NCI-H2196 (cell line): ENCODE data around the gene UNK.
"Not testable (repeated sequence)": the region's sequence is repeated elsewhere in the genome, so short reads cannot be mapped to it uniquely, and the experiment has no call there.

Source experiments
- DNase-seq: peaks from one replicate; lab custom pipeline; 2025; ENCODE audit not compliant: unreplicated experiment; lab: John Stamatoyannopoulos, UW

UNK gene

DNA sequence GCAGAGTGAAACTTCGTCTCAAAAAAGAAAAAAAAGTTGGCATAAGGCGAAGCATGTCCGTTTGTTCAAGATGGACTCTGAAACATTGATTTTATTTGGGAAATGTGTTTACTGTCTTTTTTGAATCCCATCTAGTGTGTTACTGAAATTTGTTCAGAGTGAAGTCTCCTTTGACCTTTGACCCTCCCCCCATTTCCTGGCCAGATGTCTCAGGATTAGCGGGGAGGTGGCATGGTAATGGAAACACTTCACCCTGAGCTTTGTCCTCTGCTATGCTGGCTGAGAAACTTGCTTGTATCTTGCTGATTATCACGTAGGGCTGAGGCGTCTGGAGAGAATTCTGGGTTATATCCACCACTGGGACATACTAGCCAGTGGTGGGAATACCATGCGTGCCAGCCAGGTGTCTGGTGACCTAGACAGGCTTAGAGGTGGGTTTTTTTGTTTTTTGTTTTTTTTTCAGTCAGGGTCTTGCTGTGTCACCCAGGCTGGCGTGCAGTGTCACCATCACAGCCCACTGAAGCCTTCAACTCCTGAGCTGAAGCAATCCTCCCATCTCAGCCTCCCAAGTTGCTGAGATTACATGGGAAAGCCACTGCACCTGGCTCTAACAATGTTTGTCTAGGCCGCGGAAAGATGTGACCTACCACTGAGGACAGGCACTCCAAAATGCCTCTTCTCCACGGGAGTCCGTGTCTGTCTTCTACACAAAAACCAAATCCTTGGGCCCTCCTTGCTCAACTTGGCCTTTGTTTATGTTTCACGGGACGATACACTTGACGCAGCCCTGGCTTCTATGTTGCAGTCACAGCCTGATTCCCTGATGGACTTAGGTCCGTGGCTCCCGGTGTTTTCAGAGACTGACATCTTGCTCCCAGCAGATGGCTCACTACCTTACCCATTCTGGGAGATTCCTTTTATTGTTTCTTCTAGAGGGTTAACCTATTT lies 13.0 kb upstream of the UNK start:
- peak; percentile 25 for DNase-seq

GRCh38 chr17:75773121-75773807 lies 11.3 kb upstream of the UNK start:
- no peak for DNase-seq

- DNase-seq, result no peak
These were observed 10.7 kb upstream of the UNK start for GRCh38 chr17:75773808-75774470.

- no peak for DNase-seq
These were observed 10.1 kb upstream of the UNK start for GRCh38 chr17:75774471-75774990.

DNA sequence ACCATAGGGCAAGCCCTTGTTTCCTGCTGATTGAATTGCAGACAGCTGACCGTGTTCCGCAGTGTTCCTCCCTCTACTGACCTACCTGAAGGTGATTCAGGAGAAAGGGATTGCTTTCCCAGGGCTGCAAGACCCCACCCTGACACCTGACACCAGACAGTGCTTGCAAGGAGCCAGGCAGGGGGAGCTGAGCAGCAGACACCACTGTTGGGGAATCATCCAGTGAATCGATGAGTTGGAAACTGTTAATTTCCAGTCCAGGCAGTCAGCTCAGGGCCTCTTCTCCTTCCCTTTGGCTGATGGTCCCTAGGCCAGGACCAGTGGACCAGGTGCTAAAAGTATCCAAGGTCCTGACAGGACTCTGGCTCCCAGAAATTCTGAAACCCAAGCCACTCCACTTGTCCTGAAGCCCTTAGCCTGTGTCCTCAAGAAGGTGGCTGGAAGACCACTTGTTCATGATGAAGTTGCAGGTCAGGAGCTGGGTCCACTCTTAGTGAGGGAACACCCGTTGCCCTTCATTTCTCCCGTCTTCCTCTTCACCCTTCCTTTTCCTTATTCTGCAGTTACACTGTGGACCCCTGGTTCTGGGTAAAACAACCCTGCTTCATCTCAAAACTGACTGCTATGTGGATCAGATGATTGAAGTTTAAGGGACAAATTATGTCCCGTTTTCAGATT lies 9.5 kb upstream of the UNK start:
- DNase-seq, result no peak

DNA sequence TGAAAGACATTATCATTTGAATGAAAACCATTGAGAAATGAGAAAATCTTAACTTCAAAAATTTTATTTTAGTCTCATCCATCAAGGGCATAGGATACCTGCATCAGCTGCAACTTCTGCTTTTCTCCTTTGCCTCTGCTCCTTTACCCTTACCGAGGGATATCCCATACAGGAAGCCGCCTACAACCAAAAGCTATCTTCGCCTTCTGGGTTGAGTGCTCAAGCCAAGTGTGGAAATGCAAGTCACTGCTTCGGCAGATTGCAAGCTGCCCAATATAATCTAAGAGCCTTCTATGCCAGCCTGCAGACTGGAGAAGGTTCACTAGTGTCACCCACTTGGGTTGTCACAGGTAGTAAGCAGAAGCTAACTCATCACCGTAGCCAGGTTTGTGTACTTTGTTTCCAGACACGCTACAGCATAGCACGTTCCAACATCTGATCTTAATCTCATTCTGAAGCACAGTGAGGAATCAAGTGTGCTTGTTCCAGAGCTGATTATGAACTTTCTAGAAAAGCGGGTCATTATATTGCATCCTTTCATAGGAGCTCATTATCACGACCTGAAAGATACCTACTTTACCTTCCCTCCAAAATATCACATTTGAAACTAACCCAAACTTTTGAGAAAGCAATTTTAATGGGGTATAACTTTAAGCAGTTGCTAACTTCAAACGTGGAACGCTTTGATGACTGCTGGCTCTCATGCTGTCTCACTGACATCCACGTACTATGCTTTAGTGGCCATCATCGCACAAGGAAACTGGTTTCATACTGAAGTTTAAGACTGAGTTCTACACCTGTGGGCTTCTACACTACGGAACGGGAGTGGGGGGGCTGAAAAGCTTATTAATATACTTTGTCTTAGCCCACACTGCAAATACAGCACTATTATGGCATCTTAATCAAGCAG lies 8.0 kb upstream of the UNK start:
- no peak for DNase-seq

- no peak for DNase-seq
These were observed 7.2 kb upstream of the UNK start for GRCh38 chr17:75777296-75777922.

GRCh38 chr17:75778066-75778860 lies 6.3 kb upstream of the UNK start:
- not testable (repeated sequence) for DNase-seq

GRCh38 chr17:75778861-75779249 lies 5.8 kb upstream of the UNK start:
- peak; percentile 73 for DNase-seq

- peak; percentile 100 for DNase-seq
These were observed 5.2 kb upstream of the UNK start for GRCh38 chr17:75779250-75779986.

DNA sequence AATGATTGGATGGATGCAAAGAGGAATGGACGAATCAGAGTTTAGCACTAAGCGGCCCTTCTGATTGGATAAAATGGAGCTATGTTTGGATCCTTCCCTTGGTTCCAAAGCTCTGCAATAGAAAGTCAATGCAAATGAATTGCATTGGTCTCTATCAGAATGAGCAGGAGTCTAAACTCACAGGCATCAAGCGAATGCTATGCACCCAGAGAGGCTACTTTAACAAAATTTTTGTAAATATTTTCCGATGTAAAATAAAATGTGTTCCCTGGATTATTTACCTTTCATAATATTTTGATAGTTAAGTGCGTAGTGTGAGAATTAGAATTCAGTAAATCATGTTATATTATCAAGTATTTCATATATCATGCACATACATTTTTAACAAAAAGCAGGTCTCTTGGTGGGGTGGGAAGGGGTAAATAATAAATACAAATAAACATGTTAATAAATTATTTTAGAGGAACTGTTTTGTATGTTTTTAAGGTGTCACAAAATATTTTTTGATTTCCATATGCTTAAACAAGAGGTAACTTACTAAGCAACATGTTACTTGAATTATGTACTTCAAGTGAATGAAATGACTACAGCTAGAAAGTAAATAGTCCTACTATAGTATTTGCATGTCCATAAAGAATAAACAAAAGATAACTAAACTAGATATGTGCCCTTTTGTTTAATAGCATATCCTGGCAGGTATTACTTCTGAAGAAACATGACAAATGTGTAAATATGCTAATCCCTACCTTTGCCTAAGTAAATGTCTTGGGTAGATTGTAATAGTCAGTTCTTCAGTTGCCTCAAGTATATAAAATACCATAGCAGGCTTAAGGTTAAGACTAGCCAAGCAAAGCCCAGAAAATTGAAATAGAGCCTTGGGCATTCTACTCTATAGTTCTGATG lies 4.4 kb upstream of the UNK start:
- DNase-seq, result no peak

- peak; percentile 81 for DNase-seq
These were observed 1.4 kb upstream of the UNK start for GRCh38 chr17:75783069-75783783.

DNA sequence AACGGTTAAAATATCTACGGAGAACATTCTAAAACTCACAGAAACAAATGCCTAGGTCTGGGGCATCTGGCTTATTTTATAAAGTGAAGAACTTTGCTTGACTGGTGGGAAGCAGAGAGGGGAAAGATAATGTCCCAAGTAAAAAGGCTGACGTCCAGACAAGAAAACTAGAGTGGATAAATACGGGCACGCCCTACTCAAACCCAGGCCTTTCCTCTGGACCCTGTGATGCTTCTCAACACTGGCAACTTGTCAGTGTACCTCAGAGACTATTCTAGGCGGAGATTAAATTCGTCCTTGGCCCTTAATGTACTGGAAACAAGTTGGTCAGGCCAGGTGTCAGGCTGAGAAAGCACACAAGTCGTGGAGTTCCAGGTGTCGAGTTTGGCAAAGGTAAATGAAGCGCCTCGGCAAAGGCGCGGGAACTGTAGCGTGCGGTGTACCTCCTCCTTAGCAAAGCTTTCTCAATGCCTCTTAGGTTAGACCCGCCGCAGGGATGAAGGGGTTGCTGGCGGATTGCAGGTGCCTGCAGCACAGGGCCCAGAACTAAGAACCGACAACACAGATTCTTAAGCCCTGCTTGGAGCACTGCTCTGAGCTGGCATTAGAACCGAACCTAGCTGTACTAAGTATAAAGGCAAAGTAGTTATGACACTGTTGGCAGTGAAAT lies 668 bp upstream of the UNK start:
- DNase-seq, result peak; percentile 65

DNA sequence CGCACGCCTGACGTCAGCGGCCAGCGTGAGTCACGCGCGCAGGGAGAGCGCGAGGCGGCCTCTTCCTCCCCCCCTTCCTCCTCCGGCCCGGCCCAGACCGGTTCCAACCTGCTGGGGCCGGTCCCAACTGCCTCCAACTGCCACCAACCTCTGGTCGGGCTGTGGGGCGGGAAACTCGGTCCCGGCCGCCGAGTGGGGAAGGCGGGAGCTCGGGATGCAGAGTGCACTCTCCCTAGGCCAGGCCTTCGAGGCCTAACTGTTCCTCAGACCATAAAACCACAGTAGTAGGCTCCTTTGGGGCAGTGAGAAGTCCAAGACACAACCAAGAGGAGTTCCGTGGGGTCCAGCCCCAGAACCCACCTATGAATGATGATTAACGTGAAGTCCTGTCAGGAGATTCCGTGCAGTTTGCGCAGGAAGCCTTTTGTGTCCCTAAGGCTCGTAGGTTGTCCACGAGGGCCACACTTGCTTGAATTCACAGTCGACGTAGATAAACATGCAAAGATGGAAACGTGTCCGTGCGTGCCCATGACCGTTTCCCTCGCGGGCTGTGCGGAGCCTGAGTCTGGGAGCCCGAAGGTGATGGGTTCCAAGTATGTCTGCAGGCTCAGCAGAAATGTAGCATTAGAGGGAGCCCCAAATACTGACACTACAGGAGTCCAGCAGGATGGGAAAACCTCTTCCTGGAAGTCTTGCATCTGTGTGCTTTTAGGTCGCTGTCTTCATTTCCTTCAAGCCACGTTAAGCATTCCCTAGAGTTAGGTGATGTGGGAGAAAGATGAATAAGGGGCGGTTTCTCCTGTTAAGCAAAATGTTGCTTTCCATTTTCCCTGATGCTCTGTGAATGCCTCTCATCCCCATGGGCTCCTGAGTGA lies 647 bp downstream of the UNK start:
- DNase-seq, result peak; percentile 99

DNA sequence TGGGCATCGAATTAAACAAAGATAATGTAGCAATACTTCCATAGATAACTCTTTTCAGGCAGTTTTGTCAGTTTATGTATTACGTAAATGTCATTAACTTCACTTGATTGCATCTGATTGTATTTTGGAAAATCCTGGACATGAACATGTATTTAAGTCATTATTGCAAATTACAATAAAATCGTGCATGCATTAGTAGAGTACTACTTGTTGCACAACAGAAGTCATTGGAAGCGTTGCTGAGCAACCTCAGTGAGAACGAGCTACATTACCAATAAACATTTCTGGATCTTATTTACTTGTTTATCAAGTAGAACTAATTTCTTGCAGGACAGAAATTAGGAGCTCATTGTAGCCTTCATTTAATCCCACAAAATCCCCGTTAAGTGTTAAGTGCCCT lies 6.6 kb downstream of the UNK start:
- no peak for DNase-seq
